H1 (cell line): ENCODE results near the gene DDB1. TPM values are rescaled to one million over a fixed set of nuclear protein-coding genes. Genes with fewer than 3 reads are reported as not detected.
A peak's percentile ranks its signal among the peaks of the same experiment; 100 is the strongest.

Experiments used
- CTCF ChIA-PET: fragments of 300-600 bp; sonication (Branson Sonifier 250); formaldehyde crosslinking; loops from one replicate; lab custom pipeline; 2021; ENCODE audit not compliant: partially characterized antibody; lab: Charles Lee
- POLR2A ChIA-PET: fragments of 300-600 bp; sonication (Branson Sonifier 250); formaldehyde crosslinking; loops from one replicate; lab custom pipeline; 2021; ENCODE audit warnings: inconsistent platforms; ENCODE audit not compliant: partially characterized antibody; lab: Charles Lee
- DNase-seq, 2 experiments: peaks; one replicate each; pipeline versions ENCODE4 v3.0.0 to v3.0.0-alpha.2; 2010 to 2022; ENCODE audit warnings: low spot score in 2 of 2, low read depth in 1 of 2, mixed read lengths in 1 of 2
- FAIRE-seq: peaks from 2 replicates; lab custom pipeline; 2011; peaks lifted over from hg19 to GRCh38; lab: Jason Lieb, UNC
- H2AFZ ChIP-seq: 2 replicates; pipeline ENCODE4 v1.8.1; 2012; ENCODE audit warnings: low read length, inconsistent platforms
- H2AK5ac ChIP-seq: 2 replicates; pipeline ENCODE4 v1.6.1; 2013; ENCODE audit warnings: low read depth, low read length
- H2BK120ac ChIP-seq: replicated peaks from 2 replicates; pipeline ENCODE3; 2013; ENCODE audit warnings: low read depth, low read length, inconsistent platforms
- H2BK12ac ChIP-seq: 2 replicates; pipeline ENCODE4 v1.6.1; 2013; ENCODE audit warnings: low read depth, low read length
- H2BK15ac ChIP-seq: 2 replicates; pipeline ENCODE4 v1.6.1; 2013; ENCODE audit warnings: low read length
- H2BK20ac ChIP-seq: 2 replicates; pipeline ENCODE4 v1.6.1; 2013; ENCODE audit warnings: low read length
- H2BK5ac ChIP-seq: 2 replicates; pipeline ENCODE4 v1.6.1; 2013; ENCODE audit warnings: low read depth, low read length
- H3K14ac ChIP-seq: 2 replicates; pipeline ENCODE4 v1.6.1; 2013; ENCODE audit warnings: inconsistent platforms; ENCODE audit not compliant: insufficient read length
- H3K18ac ChIP-seq: 2 replicates; pipeline ENCODE4 v1.6.1; 2013; ENCODE audit warnings: low read length; ENCODE audit errors: extremely low read depth
- H3K23ac ChIP-seq: 2 replicates; pipeline ENCODE4 v1.6.1; 2013; ENCODE audit warnings: inconsistent platforms; ENCODE audit not compliant: insufficient read length
- H3K23me2 ChIP-seq: 2 replicates; pipeline ENCODE4 v1.6.1; 2013; ENCODE audit warnings: low read depth, low read length
- H3K27ac ChIP-seq: 2 replicates; pipeline ENCODE4 v1.6.1; 2011; ENCODE audit warnings: low read depth, low read length, inconsistent platforms
- H3K27me3 ChIP-seq, 4 experiments: replicated peaks in 1 of 4; 1 replicate in 1 of 4; 2 replicates in 3 of 4; pipeline versions ENCODE4 v1.6.1 to v1.8.1; 2011 to 2013; ENCODE audit warnings: low read length in 3 of 4, mild to moderate bottlenecking in 3 of 4, inconsistent platforms in 2 of 4, mixed read lengths in 2 of 4, moderate library complexity in 1 of 4; ENCODE audit not compliant: control insufficient read depth in 3 of 4, insufficient read depth in 3 of 4; ENCODE audit errors: extremely low read depth in 1 of 4
- H3K36me3 ChIP-seq, 4 experiments: 2 replicates each; pipeline versions ENCODE4 v1.6.1 to v1.8.1; 2011 to 2013; ENCODE audit warnings: mild to moderate bottlenecking in 4 of 4, low read length in 3 of 4, moderate library complexity in 2 of 4, control low read depth in 1 of 4, inconsistent platforms in 1 of 4; ENCODE audit not compliant: insufficient read depth in 4 of 4, control insufficient read depth in 2 of 4
- H3K4ac ChIP-seq: replicated peaks from 2 replicates; pipeline ENCODE3; 2013; ENCODE audit warnings: low read length, low read depth, mixed read lengths, inconsistent platforms; ENCODE audit not compliant: insufficient read length
- H3K4me1 ChIP-seq, 4 experiments: replicated peaks in 1 of 4; 1 replicate in 1 of 4; 2 replicates in 3 of 4; pipeline versions ENCODE4 v1.6.1 to v1.8.1; 2011 to 2013; ENCODE audit warnings: low read length in 3 of 4, inconsistent platforms in 2 of 4, mixed read lengths in 1 of 4; ENCODE audit not compliant: insufficient read depth in 4 of 4, control insufficient read depth in 3 of 4
- H3K4me2 ChIP-seq, 2 experiments: 2 replicates each; pipeline versions ENCODE4 v1.6.1 to v1.8.1; 2011 to 2013; ENCODE audit warnings: low read depth in 2 of 2, low read length in 2 of 2, control low read depth in 1 of 2, inconsistent platforms in 1 of 2, mild to moderate bottlenecking in 1 of 2; ENCODE audit not compliant: insufficient read depth in 1 of 2
- H3K4me3 ChIP-seq, 4 experiments: fragments of 200-600, 300-600 bp in 1 of 4; sonication (generic), shearing (Covaris generic), sonication (Bioruptor Twin) in 1 of 4; 2 replicates each; pipeline versions ENCODE4 v1.5.1 to v1.8.1; 2011 to 2016; ENCODE audit warnings: low read length in 4 of 4, low read depth in 3 of 4, control low read depth in 2 of 4, inconsistent platforms in 2 of 4, mild to moderate bottlenecking in 2 of 4, mixed read lengths in 1 of 4, moderate library complexity in 1 of 4; ENCODE audit not compliant: insufficient read depth in 2 of 4; ENCODE audit errors: extremely low read depth in 1 of 4
- H3K56ac ChIP-seq: replicated peaks from 2 replicates; pipeline ENCODE3; 2013; ENCODE audit warnings: low read depth, mild to moderate bottlenecking, mixed read lengths, low read length, inconsistent platforms; ENCODE audit not compliant: insufficient read length
- H3K79me1 ChIP-seq: 2 replicates; pipeline ENCODE4 v1.6.1; 2013; ENCODE audit warnings: low read depth, low read length, control low read depth
- H3K79me2 ChIP-seq, 2 experiments: 2 replicates each; pipeline versions ENCODE4 v1.6.1 to v1.8.1; 2012 to 2013; ENCODE audit warnings: low read length in 2 of 2, mild to moderate bottlenecking in 2 of 2, inconsistent platforms in 1 of 2; ENCODE audit not compliant: insufficient read depth in 2 of 2, control insufficient read depth in 1 of 2
- H3K9ac ChIP-seq, 4 experiments: replicated peaks in 1 of 4; 1 replicate in 1 of 4; 2 replicates in 3 of 4; pipeline versions ENCODE4 v1.6.1 to v1.8.1; 2011 to 2013; ENCODE audit warnings: low read depth in 3 of 4, low read length in 3 of 4, control low read depth in 2 of 4, mild to moderate bottlenecking in 2 of 4, moderate library complexity in 2 of 4, inconsistent platforms in 1 of 4; ENCODE audit errors: extremely low read depth in 1 of 4
- H3K9me3 ChIP-seq, 2 experiments: 2 replicates each; pipeline versions ENCODE4 v1.6.1 to v1.8.1; 2012 to 2013; ENCODE audit warnings: mild to moderate bottlenecking in 2 of 2, moderate library complexity in 2 of 2, control low read depth in 1 of 2, inconsistent platforms in 1 of 2, low read depth in 1 of 2, low read length in 1 of 2, mixed read lengths in 1 of 2; ENCODE audit not compliant: insufficient read depth in 2 of 2
- H4K20me1 ChIP-seq, 2 experiments: replicated peaks in 1 of 2; 2 replicates each; pipeline versions ENCODE3 to v1.8.1; 2011 to 2013; ENCODE audit warnings: inconsistent platforms in 2 of 2, low read length in 2 of 2, mild to moderate bottlenecking in 1 of 2; ENCODE audit not compliant: insufficient read depth in 2 of 2, control insufficient read depth in 1 of 2
- H4K5ac ChIP-seq: 2 replicates; pipeline ENCODE4 v1.6.1; 2013; ENCODE audit warnings: low read length, low read depth, mixed read lengths, inconsistent platforms; ENCODE audit not compliant: insufficient read length
- H4K8ac ChIP-seq: 2 replicates; pipeline ENCODE4 v1.8.0; 2013; ENCODE audit warnings: mild to moderate bottlenecking, moderate library complexity, low read length, inconsistent platforms; ENCODE audit not compliant: insufficient read depth; ENCODE audit errors: extremely low read depth
- H4K91ac ChIP-seq: replicated peaks from 2 replicates; pipeline ENCODE3; 2013; ENCODE audit warnings: low read length, mixed read lengths, inconsistent platforms; ENCODE audit not compliant: insufficient read length
- ATF2 ChIP-seq: IDR thresholded peaks from 2 replicates; pipeline ENCODE4 v1.6.1; 2012; ENCODE audit warnings: low read length, inconsistent platforms
- ATF3 ChIP-seq: IDR thresholded peaks from 2 replicates; pipeline ENCODE4 v1.6.1; 2011; ENCODE audit warnings: low read depth, mild to moderate bottlenecking, low read length; ENCODE audit not compliant: insufficient read depth
- BCL11A ChIP-seq, 2 experiments: IDR thresholded peaks; one replicate each; pipeline ENCODE4 v1.6.1; 2011; ENCODE audit warnings: low read depth in 2 of 2, low read length in 2 of 2, mild to moderate bottlenecking in 2 of 2
- FOSL1 ChIP-seq: IDR thresholded peaks from 2 replicates; pipeline ENCODE4 v1.6.1; 2011; ENCODE audit warnings: mild to moderate bottlenecking, low read depth, low read length, moderate library complexity; ENCODE audit not compliant: insufficient read depth
- GTF2F1 ChIP-seq: IDR thresholded peaks from 2 replicates; pipeline ENCODE4 v1.6.1; 2012; ENCODE audit warnings: low read depth, low read length, improper control_type of control experiment, borderline replicate concordance
- JUND ChIP-seq: IDR thresholded peaks from 2 replicates; pipeline ENCODE4 v1.6.1; 2011; ENCODE audit warnings: mild to moderate bottlenecking, improper control_type of control experiment, low read length
- KDM1A ChIP-seq: fragments of 200-600, 300-600 bp; sonication (generic); IDR thresholded peaks from 2 replicates; pipeline ENCODE4 v1.7.1; 2016; ENCODE audit warnings: mild to moderate bottlenecking, low read length, borderline replicate concordance
- MAFK ChIP-seq: IDR thresholded peaks from 2 replicates; pipeline ENCODE4 v1.6.1; 2012; ENCODE audit warnings: low read depth, mild to moderate bottlenecking, improper control_type of control experiment, low read length
- POLR2A ChIP-seq, 2 experiments: IDR thresholded peaks; 1 replicate in 1 of 2; 2 replicates in 1 of 2; pipeline ENCODE4 v1.6.1; 2011; ENCODE audit warnings: low read depth in 2 of 2, low read length in 2 of 2, mild to moderate bottlenecking in 2 of 2; ENCODE audit errors: control extremely low read depth in 1 of 2
- RBBP5 ChIP-seq: IDR thresholded peaks from 2 replicates; pipeline ENCODE4 v1.7.1; 2012; ENCODE audit warnings: low read depth, mild to moderate bottlenecking, inconsistent platforms, low read length, moderate library complexity, borderline replicate concordance
- RFX5 ChIP-seq: IDR thresholded peaks from 2 replicates; pipeline ENCODE4 v1.6.1; 2011; ENCODE audit warnings: low read depth, low read length, improper control_type of control experiment, borderline replicate concordance
- WGBS, 2 experiments: shearing (Covaris generic) in 1 of 2; methylation state at CpG; one replicate each; pipeline versions ENCODE4 v1.1.6 to v1.1.7; 2013 to 2015; ENCODE audit warnings: low lambda C conversion rate in 2 of 2, mixed read lengths in 2 of 2, inconsistent platforms in 1 of 2, low coverage in 1 of 2, missing lambda C conversion rate in 1 of 2; ENCODE audit not compliant: insufficient replicate concordance in 2 of 2, insufficient coverage in 1 of 2, insufficient read length in 1 of 2; ENCODE audit errors: extremely low coverage in 1 of 2, missing lambda C conversion rate in 1 of 2; 5-methylcytosine and 5-hydroxymethylcytosine counted together
- polyA plus RNA-seq, 7 experiments: library from polyadenylated mRNA; depleted of rRNA in 3 of 7; stranded (reverse) in 5 of 7; unstranded in 2 of 7; fragments of >200 nt in 5 of 7; fragments of 200-250 nt in 2 of 7; gene quantifications; 1 replicate in 5 of 7; 2 replicates in 1 of 7; 4 replicates in 1 of 7; pipeline versions ENCODE4 v1.2.1 to v1.2.3, GENCODE V29; 2011 to 2013; ENCODE audit warnings: missing spikeins in 2 of 7, mixed read lengths in 2 of 7
- total RNA-seq: library from RNA; stranded (reverse); fragmentation: NEBNext Ultra II Directional; extraction: Animal tissue kit (Norgen Biotek cat#: 25700); gene quantifications from 2 replicates; pipeline ENCODE4 v1.2.1, GENCODE V29; 2021

DDB1 gene
- total and polyA plus RNA-seq, 2 of the 8 experiments (the other 6 are each of a cell fraction or from before 2014, with no cell fraction given), result 275 to 306 TPM

- Histone ChIP-seq H3K79me2 (peaks cover 23 to 63% of the 10 kb centered on the region in 2 experiments), H2AFZ (no peak overlapping the region), H3K27me3 (no peaks in the 10 kb centered on the region), H3K4me1 (peaks cover 5 to 14% (median 9%) of the 10 kb centered on the region in 4 experiments), H3K79me1 (peaks cover 9% of the 10 kb centered on the region; the same call in 1 of the 2 replicates), H3K56ac (no peak overlapping the region), H3K4me3 (peak overlapping the region; percentile 79 to 96 (median 92); a peak in 5 of 8 replicates), H4K91ac (no peak overlapping the region), H2BK120ac (no peak overlapping the region), H3K4me2 (peak overlapping the region; percentile 73 to 80), H2BK12ac (no peak overlapping the region), H3K27ac (no peak overlapping the region), H3K23ac (no peak overlapping the region), H4K5ac (no peak overlapping the region), H3K36me3 (peaks cover 10 to 28% (median 25%) of the 10 kb centered on the region in 4 experiments), H3K23me2 (peaks cover 9% of the 10 kb centered on the region; the same call in 1 of the 2 replicates), H2BK20ac (no peak overlapping the region), H3K9me3 (no peaks in the 10 kb centered on the region), H3K9ac (peak overlapping the region in 3 of 4 experiments; percentile 38 to 99 (median 89); a peak in 6 of 7 replicates), H2AK5ac (no peak overlapping the region), H3K14ac (no peak overlapping the region), H2BK15ac (no peak overlapping the region), H3K4ac (no peak overlapping the region), H3K18ac (no peak overlapping the region), H4K20me1 (peaks cover 0 to 13% of the 10 kb centered on the region in 2 experiments), H4K8ac (0 out of 2 replicates have a peak overlapping the region, but pooled peaks have one; percentile 5), H2BK5ac (no peak overlapping the region)
- ChIA-PET POLR2A (interaction anchor here (0.6 to 5.7 kb wide), 12 partner anchors 10 to 98 kb away, joined by 3 to 50 read pairs (median 4); partner anchors contain the start of genes CPSF7, CYB561A3, SDHAF2 and TMEM138), CTCF (interaction anchor here (0.5 to 3.0 kb wide), 8 partner anchors 21 to 307 kb away, joined by 3 to 28 read pairs (median 4); partner anchors contain the start of gene TMEM216)
- DNase-seq (no peak), FAIRE-seq (no peak)
- 88 to 100% methylated on average over 1 to 6 of the region's 6 CpGs for WGBS, 2 experiments
- TF ChIP-seq MAFK, result no peak
- TF ChIP-seq RFX5, result no peak
- TF ChIP-seq GTF2F1, result no peak
- no peak for TF ChIP-seq BCL11A (IDR thresholded peaks at IDR 0.05; ENCODE audit: low read depth in 2 of 2, low read length in 2 of 2)
- TF ChIP-seq JUND, result no peak
- no peak for TF ChIP-seq RBBP5
- TF ChIP-seq FOSL1, result no peak
- TF ChIP-seq POLR2A (IDR thresholded peaks at IDR 0.05; ENCODE audit: control extremely low read depth in 1 of 2, low read depth in 2 of 2, low read length in 2 of 2), result no peak
- TF ChIP-seq ATF3, result no peak
- no peak for TF ChIP-seq KDM1A
- no peak for TF ChIP-seq ATF2
Observed at GRCh38 chr11:61331651-61332050, 1.3 kb downstream of the DDB1 start.
